Esophagus squamous epithelium (tissue), 5 donors: ENCODE results near the gene GATB. TPM values are rescaled to one million over a fixed set of nuclear protein-coding genes. Genes with fewer than 3 reads are reported as not detected.
A peak's percentile ranks its signal among the peaks of the same experiment; 100 is the strongest.

Experiments
- DNase-seq: peaks from one replicate; lab custom pipeline; 2025; lab: John Stamatoyannopoulos, UW
- H3K27ac ChIP-seq, 4 donors: fragments of 200-600 bp; sonication (generic); one replicate each; pipeline ENCODE4 v1.5.1; 2016 to 2019; ENCODE audit warnings: mild to moderate bottlenecking in 1 of 4
- H3K27me3 ChIP-seq, 4 donors: fragments of 200-600 bp; sonication (generic); 1 replicate in 3 of 4; 2 replicates in 1 of 4; pipeline versions ENCODE4 v1.5.1 to v1.6.0; 2017 to 2021; ENCODE audit warnings: antibody characterized with exemption in 1 of 4
- H3K36me3 ChIP-seq, 3 donors: fragments of 200-600 bp; sonication (generic); one replicate each; pipeline ENCODE4 v1.5.1; 2016 to 2019
- H3K4me1 ChIP-seq, 3 donors: fragments of 200-600 bp; sonication (generic); one replicate each; pipeline ENCODE4 v1.5.1; 2017 to 2019
- H3K4me3 ChIP-seq, 4 donors: fragments of 200-600 bp; sonication (generic); 1 replicate in 3 of 4; 2 replicates in 1 of 4; pipeline ENCODE4 v1.5.1; 2016 to 2019; ENCODE audit warnings: mild to moderate bottlenecking in 2 of 4, moderate library complexity in 1 of 4
- H3K9me3 ChIP-seq, 3 donors: fragments of 200-600 bp; sonication (generic); one replicate each; pipeline ENCODE4 v1.5.1; 2016 to 2019
- POLR2A ChIP-seq, 4 donors: fragments of 450-650 bp; IDR thresholded peaks; one replicate each; pipeline ENCODE4 v1.6.1; 2017; ENCODE audit warnings: antibody characterized with exemption in 4 of 4, mild to moderate bottlenecking in 4 of 4, moderate library complexity in 3 of 4
- WGBS, 2 donors: methylation state at CpG; one replicate each; pipeline ENCODE4 v1.1.5; 2018; 5-methylcytosine and 5-hydroxymethylcytosine counted together
- intact Hi-C: fragments of 100-400 bp; cut with DNase I; formaldehyde crosslinking; loops from one replicate; pipeline ENCODE4 v1.15.0; 2022
- total RNA-seq, 4 donors: library from RNA; depleted of rRNA; stranded (reverse); fragments of >200 nt; gene quantifications; one replicate each; pipeline ENCODE4 v1.1.0, GENCODE V29; 2016
- TF ChIP-seq, protein P1 (sequence below), 6 experiments: fragments of 450-650 bp in 4 of 6; fragments of 200-600 bp in 2 of 6; sonication (generic) in 2 of 6; IDR thresholded peaks; one replicate each; pipeline ENCODE4 v1.5.1; 2016 to 2019; ENCODE audit warnings: antibody characterized with exemption in 6 of 6, mild to moderate bottlenecking in 4 of 6, moderate library complexity in 4 of 6
- donor health status: DM: yes; HTN: yes; CAD: no.

The GATB gene
- total RNA-seq, 4 donors from 2014 or later, result 13.4 to 29.8 (median 24.2) TPM

DNA sequence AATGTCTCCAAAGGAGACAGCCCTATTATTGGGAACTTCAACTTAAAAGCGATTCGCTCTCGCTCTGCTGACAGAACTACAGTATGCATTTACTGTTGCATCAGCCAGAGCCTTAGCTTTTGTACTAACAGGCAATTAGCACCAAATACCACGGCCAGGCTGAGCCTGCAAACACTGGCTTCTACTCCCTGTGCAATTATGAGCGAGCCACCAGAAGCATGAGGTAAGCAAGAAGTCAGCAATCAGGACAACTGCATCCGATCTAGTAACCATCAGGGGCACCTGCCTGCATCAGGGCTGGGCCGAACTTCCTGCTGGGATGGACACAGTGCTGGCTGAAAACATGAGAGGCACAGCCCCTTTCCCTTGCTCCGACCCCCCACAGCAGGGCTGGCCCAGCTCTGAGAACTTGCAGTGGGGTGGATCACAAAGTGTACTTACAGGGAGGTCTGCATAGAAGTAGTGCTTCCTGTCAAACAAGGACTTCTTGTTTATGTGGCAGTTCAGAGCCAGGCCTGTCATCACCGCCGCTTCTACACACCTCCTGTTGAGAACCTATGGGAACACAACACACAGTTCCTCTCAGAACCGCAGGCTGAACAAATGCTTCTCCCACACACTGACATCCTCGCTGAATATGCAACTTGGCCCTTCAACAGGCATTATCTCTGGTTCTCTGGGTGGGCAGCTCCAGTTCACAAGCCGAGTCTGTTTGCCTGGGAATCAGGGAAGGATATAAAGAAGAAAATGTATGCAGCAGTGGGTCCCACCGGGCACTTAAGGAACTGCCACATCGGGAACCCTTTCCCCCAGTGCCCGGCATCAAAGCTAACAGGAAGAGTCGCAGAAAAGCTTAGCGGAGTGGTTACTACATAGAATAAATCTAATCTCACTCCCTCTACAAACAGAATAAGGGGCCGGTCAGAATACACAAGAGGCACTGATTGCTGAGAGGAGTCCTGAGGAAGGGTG, 41.5 kb downstream of the GATB start:
- WGBS, 2 donors, result 88 to 92% methylated on average over 12 to 18 of the region's 19 CpGs
- no peak overlapping the region for H3K4me3 ChIP-seq
- peak overlapping the region in 1 of 4 donors; percentile 38 for H3K27ac ChIP-seq
- H3K36me3 ChIP-seq, result peaks cover 0 to 28% (median 0%) of the 10 kb centered on the region in 3 donors
- H3K27me3 ChIP-seq, result no peaks in the 10 kb centered on the region
- H3K9me3 ChIP-seq, result no peaks in the 10 kb centered on the region
- intact Hi-C loops, result no loop called here
- peaks cover 0 to 26% (median 0%) of the 10 kb centered on the region in 3 donors for H3K4me1 ChIP-seq
- TF ChIP-seq, protein P1, sequence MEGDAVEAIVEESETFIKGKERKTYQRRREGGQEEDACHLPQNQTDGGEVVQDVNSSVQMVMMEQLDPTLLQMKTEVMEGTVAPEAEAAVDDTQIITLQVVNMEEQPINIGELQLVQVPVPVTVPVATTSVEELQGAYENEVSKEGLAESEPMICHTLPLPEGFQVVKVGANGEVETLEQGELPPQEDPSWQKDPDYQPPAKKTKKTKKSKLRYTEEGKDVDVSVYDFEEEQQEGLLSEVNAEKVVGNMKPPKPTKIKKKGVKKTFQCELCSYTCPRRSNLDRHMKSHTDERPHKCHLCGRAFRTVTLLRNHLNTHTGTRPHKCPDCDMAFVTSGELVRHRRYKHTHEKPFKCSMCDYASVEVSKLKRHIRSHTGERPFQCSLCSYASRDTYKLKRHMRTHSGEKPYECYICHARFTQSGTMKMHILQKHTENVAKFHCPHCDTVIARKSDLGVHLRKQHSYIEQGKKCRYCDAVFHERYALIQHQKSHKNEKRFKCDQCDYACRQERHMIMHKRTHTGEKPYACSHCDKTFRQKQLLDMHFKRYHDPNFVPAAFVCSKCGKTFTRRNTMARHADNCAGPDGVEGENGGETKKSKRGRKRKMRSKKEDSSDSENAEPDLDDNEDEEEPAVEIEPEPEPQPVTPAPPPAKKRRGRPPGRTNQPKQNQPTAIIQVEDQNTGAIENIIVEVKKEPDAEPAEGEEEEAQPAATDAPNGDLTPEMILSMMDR (IDR thresholded peaks at IDR 0.05), result no peak
- TF ChIP-seq POLR2A (IDR thresholded peaks at IDR 0.05), result no peak
- DNase-seq, result no peak

DNA sequence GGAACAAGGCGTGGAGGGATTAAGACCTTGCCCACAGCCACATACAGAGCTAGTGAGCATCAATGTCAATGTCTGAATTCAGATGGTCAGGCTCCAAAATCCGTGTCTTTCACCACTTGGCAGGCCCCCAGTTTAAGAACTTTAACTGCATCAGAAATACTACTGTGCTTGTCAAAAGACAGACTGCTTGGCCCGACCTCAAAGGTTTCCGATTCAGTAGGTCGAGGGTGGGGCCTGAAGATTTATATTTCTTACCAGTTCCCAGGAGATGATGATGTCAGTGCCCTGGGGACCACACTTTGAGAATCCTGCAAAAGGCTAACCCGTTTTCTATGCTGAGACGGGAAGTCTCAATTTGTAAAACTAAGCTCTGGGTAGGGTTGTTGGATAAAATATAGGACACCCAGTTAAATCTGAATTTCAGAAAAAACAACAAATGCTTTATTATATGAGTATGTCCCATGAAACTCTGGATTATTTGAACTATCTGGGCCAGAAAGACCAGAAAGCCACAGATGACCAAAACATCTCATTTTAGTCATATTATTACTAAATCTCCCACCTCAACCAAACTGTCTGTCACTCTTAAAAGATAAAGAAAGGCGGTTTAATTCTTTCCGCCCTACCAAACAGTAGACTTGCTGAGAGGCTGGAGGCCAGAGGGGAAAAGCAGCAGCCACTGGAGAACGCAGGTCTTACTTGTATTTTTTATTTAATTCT, 42.7 kb downstream of the GATB start:
- no peak overlapping the region for H3K4me3 ChIP-seq
- no peak for TF ChIP-seq POLR2A (IDR thresholded peaks at IDR 0.05)
- TF ChIP-seq, protein P1 (IDR thresholded peaks at IDR 0.05), result no peak
- no peaks in the 10 kb centered on the region for H3K9me3 ChIP-seq
- intact Hi-C loops, result no loop called here
- H3K27me3 ChIP-seq, result no peaks in the 10 kb centered on the region
- H3K27ac ChIP-seq, result no peak overlapping the region
- DNase-seq, result no peak
- 65 to 66% methylated on average over 10 of the region's 10 CpGs for WGBS, 2 donors
- peaks cover 0 to 26% (median 0%) of the 10 kb centered on the region in 3 donors for H3K4me1 ChIP-seq
- H3K36me3 ChIP-seq, result peaks cover 0 to 32% (median 0%) of the 10 kb centered on the region in 3 donors

DNA sequence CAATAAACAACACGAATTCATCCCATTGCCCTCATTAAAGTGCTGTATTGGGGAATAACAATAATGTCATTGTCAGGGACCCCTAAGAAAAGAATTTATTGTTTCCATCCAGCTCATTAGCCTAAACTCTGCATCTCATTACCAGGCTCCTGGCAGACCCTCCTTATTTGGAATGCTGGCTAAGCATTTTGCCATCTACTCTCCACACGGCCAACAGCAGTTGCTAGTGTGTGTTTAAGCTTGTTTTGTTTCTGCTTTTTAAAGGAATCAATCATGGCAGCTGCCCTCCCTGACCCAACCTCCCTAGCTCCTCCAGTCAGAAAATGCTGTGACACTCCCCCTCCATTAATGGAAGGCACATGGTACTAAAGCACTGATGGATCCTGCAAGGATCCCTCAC, 43.5 kb downstream of the GATB start:
- Histone ChIP-seq H3K27ac (no peak overlapping the region), H3K36me3 (peaks cover 0 to 27% (median 0%) of the 10 kb centered on the region in 3 donors), H3K4me3 (no peak overlapping the region), H3K4me1 (peaks cover 0 to 27% (median 0%) of the 10 kb centered on the region in 3 donors), H3K9me3 (no peaks in the 10 kb centered on the region), H3K27me3 (no peaks in the 10 kb centered on the region)
- 75% methylated on average over 2 of the region's 2 CpGs for WGBS, 2 donors
- intact Hi-C loops, result no loop called here
- TF ChIP-seq POLR2A (IDR thresholded peaks at IDR 0.05), result no peak
- TF ChIP-seq, protein P1 (IDR thresholded peaks at IDR 0.05), result no peak
- DNase-seq, result no peak

DNA sequence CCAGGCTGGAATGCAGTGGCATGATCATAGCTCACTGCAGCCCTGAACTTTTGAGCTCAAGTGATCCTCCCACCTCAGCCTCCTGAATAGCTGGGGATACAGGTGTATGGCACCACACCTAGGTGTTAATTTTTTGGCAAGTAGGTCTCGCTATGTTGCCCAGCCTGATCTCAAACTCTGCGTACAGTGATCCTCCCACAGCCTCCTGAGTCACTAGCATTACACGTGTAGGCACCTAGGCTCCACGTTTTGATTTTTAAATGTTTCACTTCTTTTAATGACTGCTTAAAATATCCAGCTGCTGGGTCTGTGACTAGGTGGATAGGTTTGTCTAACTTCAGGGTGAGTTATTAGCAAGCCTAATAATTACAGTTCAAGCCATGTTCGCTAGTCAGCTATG, 44.5 kb downstream of the GATB start:
- Histone ChIP-seq H3K4me3 (no peak overlapping the region), H3K27ac (no peak overlapping the region), H3K4me1 (peaks cover 0 to 37% (median 0%) of the 10 kb centered on the region in 3 donors), H3K9me3 (no peaks in the 10 kb centered on the region), H3K27me3 (no peaks in the 10 kb centered on the region), H3K36me3 (peaks cover 0 to 26% (median 0%) of the 10 kb centered on the region in 3 donors)
- DNase-seq, result no peak
- TF ChIP-seq POLR2A (IDR thresholded peaks at IDR 0.05), result no peak
- WGBS, 2 donors, result 72 to 81% methylated on average over 5 of the region's 5 CpGs
- intact Hi-C loops, result no loop called here

DNA sequence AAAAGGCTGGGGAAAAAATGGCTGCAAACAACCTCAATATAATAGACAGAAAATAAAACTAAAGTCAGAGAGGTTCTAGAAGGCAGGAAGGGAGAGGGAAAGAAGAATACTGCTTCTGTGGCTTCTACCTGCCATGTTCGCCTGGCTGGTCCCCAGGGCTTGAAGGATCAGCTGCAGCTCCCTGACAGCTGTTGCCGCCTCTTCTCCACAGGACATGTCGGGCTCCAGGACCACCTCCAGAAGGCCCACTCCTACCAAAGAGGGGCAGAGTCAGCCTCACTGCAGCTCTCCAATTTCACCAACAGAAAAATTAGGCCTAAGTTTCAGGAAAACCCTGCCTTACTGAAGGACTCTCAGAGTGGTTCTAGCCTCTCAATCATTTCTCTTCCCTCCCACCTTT, 44.9 kb downstream of the GATB start:
- no peaks in the 10 kb centered on the region for H3K27me3 ChIP-seq
- peaks cover 0 to 37% (median 0%) of the 10 kb centered on the region in 3 donors for H3K4me1 ChIP-seq
- no peak overlapping the region for H3K4me3 ChIP-seq
- H3K9me3 ChIP-seq, result no peaks in the 10 kb centered on the region
- H3K36me3 ChIP-seq, result peaks cover 0 to 26% (median 0%) of the 10 kb centered on the region in 3 donors
- WGBS, 2 donors, result 85 to 97% methylated on average over 3 of the region's 3 CpGs
- no peak for DNase-seq
- intact Hi-C loops, result no loop called here
- no peak overlapping the region for H3K27ac ChIP-seq
- TF ChIP-seq, protein P1 (IDR thresholded peaks at IDR 0.05), result no peak
- TF ChIP-seq POLR2A (IDR thresholded peaks at IDR 0.05), result no peak
